GM23338 (cell line): ENCODE data around the gene PLPP7. TPM values are rescaled to one million over a fixed set of nuclear protein-coding genes. Genes with fewer than 3 reads are reported as not detected.

Experiments
- ATAC-seq: fragments of 200-7000 bp; cut with Tn5 transposase; 3 replicates; pipeline ENCODE4 v1.9.1; 2020
- DNase-seq: peaks from one replicate; pipeline ENCODE4 v3.0.0-alpha.2; 2015; ENCODE audit warnings: low spot score
- H2AFZ ChIP-seq: fragments of 200-600 bp; sonication (generic); 2 replicates; pipeline ENCODE4 v1.8.0; 2016; ENCODE audit warnings: antibody characterized with exemption, mild to moderate bottlenecking, moderate library complexity
- H3F3A ChIP-seq: fragments of 200-600 bp; sonication (generic); replicated peaks from 2 replicates; pipeline ENCODE4 v1.8.0; 2017; ENCODE audit warnings: antibody characterized with exemption, mixed run types, low read depth
- H3K27ac ChIP-seq: fragments of 200-600 bp; sonication (generic); 2 replicates; pipeline ENCODE4 v1.6.1; 2016; ENCODE audit warnings: low read depth
- H3K27me3 ChIP-seq: fragments of 200-600 bp; sonication (generic); 2 replicates; pipeline ENCODE4 v1.8.0; 2016; ENCODE audit warnings: mild to moderate bottlenecking, mixed run types, moderate library complexity; ENCODE audit not compliant: insufficient read depth
- H3K36me3 ChIP-seq: fragments of 200-600 bp; sonication (generic); 2 replicates; pipeline ENCODE4 v1.8.0; 2016; ENCODE audit warnings: mild to moderate bottlenecking; ENCODE audit not compliant: insufficient read depth
- H3K4me1 ChIP-seq: fragments of 200-600 bp; sonication (generic); 2 replicates; pipeline ENCODE4 v1.8.0; 2016; ENCODE audit warnings: mild to moderate bottlenecking, moderate library complexity; ENCODE audit not compliant: insufficient read depth
- H3K4me2 ChIP-seq: fragments of 200-600 bp; sonication (generic); 2 replicates; pipeline ENCODE4 v1.7.1; 2017; ENCODE audit warnings: mixed run types
- H3K4me3 ChIP-seq: fragments of 200-600 bp; sonication (generic); 2 replicates; pipeline ENCODE4 v1.6.1; 2016; ENCODE audit warnings: mixed run types
- H3K79me2 ChIP-seq: fragments of 200-600 bp; sonication (generic); replicated peaks from 2 replicates; pipeline ENCODE4 v1.8.0; 2017; ENCODE audit warnings: mild to moderate bottlenecking; ENCODE audit not compliant: insufficient read depth
- H3K9me2 ChIP-seq: fragments of 200-600 bp; sonication (generic); 2 replicates; pipeline ENCODE4 v1.8.0; 2017; ENCODE audit not compliant: insufficient read depth
- H4K20me1 ChIP-seq: fragments of 200-600 bp; sonication (generic); replicated peaks from 2 replicates; pipeline ENCODE4 v1.8.0; 2017; ENCODE audit warnings: mild to moderate bottlenecking; ENCODE audit not compliant: insufficient read depth
- H3K27ac Mint-ChIP-seq: 2 replicates; pipeline ENCODE4 v1.8.0; 2020; ENCODE audit warnings: inconsistent platforms, mild to moderate bottlenecking, moderate library complexity, mixed read lengths
- H3K27me3 Mint-ChIP-seq: 3 replicates; pipeline ENCODE4 v1.8.0; 2022; ENCODE audit warnings: low read depth, mild to moderate bottlenecking, moderate library complexity, mixed read lengths, inconsistent platforms; ENCODE audit not compliant: insufficient read depth, poor library complexity
- H3K36me3 Mint-ChIP-seq: 3 replicates; pipeline ENCODE4 v1.8.0; 2021; ENCODE audit warnings: low read depth, mild to moderate bottlenecking, inconsistent platforms, moderate library complexity, mixed read lengths
- H3K4me1 Mint-ChIP-seq: 3 replicates; pipeline ENCODE4 v1.8.0; 2020; ENCODE audit warnings: mild to moderate bottlenecking, inconsistent platforms, mixed read lengths
- H3K4me3 Mint-ChIP-seq: 3 replicates; pipeline ENCODE4 v1.8.0; 2021; ENCODE audit warnings: moderate library complexity, mild to moderate bottlenecking, inconsistent platforms, mixed read lengths
- H3K9me3 Mint-ChIP-seq: 3 replicates; pipeline ENCODE4 v1.8.0; 2020; ENCODE audit warnings: moderate library complexity, mild to moderate bottlenecking, inconsistent platforms, mixed read lengths
- CREB1 ChIP-seq: fragments of 250-450 bp; sonication (Bioruptor Pico); IDR thresholded peaks from 2 replicates; pipeline ENCODE4 v1.5.0; 2020; ENCODE audit warnings: low read depth, mild to moderate bottlenecking, moderate library complexity
- EZH2 ChIP-seq: fragments of 200-600 bp; sonication (generic); IDR thresholded peaks from one replicate; pipeline ENCODE4 v1.8.0; 2017; ENCODE audit warnings: antibody characterized with exemption, mild to moderate bottlenecking, low read depth; ENCODE audit not compliant: unreplicated experiment
- EZH2phosphoT487 ChIP-seq: fragments of 200-600 bp; sonication (generic); IDR thresholded peaks from one replicate; pipeline ENCODE4 v1.8.1; 2018; ENCODE audit warnings: antibody characterized with exemption; ENCODE audit not compliant: unreplicated experiment
- JUNB ChIP-seq: IDR thresholded peaks from one replicate; pipeline ENCODE4 v1.6.1; 2016; ENCODE audit warnings: antibody characterized with exemption; ENCODE audit not compliant: unreplicated experiment
- NANOG ChIP-seq: IDR thresholded peaks from 2 replicates; pipeline ENCODE4 v1.6.1; 2016; ENCODE audit warnings: antibody characterized with exemption, borderline replicate concordance
- POLR2AphosphoS5 ChIP-seq: IDR thresholded peaks from 2 replicates; pipeline ENCODE4 v1.6.1; 2016; ENCODE audit warnings: antibody characterized with exemption, low read depth
- STAT1 ChIP-seq: IDR thresholded peaks from one replicate; pipeline ENCODE4 v1.6.1; 2016; ENCODE audit warnings: antibody characterized with exemption; ENCODE audit not compliant: unreplicated experiment
- ZNF114 ChIP-seq: fragments of 250-450 bp; sonication (Bioruptor Pico); IDR thresholded peaks from 2 replicates; pipeline ENCODE4 v1.5.0; 2020; ENCODE audit warnings: mild to moderate bottlenecking, moderate library complexity
- ZNF331 ChIP-seq: fragments of 250-450 bp; sonication (Bioruptor Pico); IDR thresholded peaks from 2 replicates; pipeline ENCODE4 v1.5.0; 2020; ENCODE audit warnings: low read depth, mild to moderate bottlenecking, moderate library complexity
- polyA plus RNA-seq: library from polyadenylated mRNA; unstranded; fragments of >200 nt; fragmentation: Nextera tagmentation; extraction: Ambion mirVana; gene quantifications from 2 replicates; pipeline ENCODE4 v1.2.1, GENCODE V29; 2016
- total RNA-seq: library from RNA; depleted of rRNA; stranded (reverse); fragments of >200 nt; shearing (Covaris generic); gene quantifications from 2 replicates; pipeline ENCODE4 v1.2.3, GENCODE V29; 2014
- TF ChIP-seq, protein P1 (sequence below): fragments of 250-450 bp; sonication (Bioruptor Pico); IDR thresholded peaks from 2 replicates; pipeline ENCODE4 v1.5.0; 2020; ENCODE audit warnings: mild to moderate bottlenecking, moderate library complexity
- TF ChIP-seq, protein P2 (sequence below), 2 experiments: fragments of 200-600 bp in 1 of 2; sonication (generic) in 1 of 2; conservative IDR thresholded peaks; 2 replicates each; pipeline versions ENCODE4 v1.5.1 to v1.6.1; 2016 to 2017; ENCODE audit warnings: antibody characterized with exemption in 2 of 2, low read depth in 2 of 2, mild to moderate bottlenecking in 2 of 2, moderate library complexity in 1 of 2
- TF ChIP-seq, protein P3 (sequence below): IDR thresholded peaks from one replicate; pipeline ENCODE4 v1.6.1; 2018; ENCODE audit warnings: antibody characterized with exemption; ENCODE audit not compliant: unreplicated experiment
- TF ChIP-seq, protein P4 (sequence below): IDR thresholded peaks from 2 replicates; pipeline ENCODE4 v1.6.1; 2016; ENCODE audit warnings: antibody characterized with exemption

PLPP7 gene
- total and polyA plus RNA-seq, 2 experiments from 2014 or later, result 1.6 to 2.4 TPM

DNA sequence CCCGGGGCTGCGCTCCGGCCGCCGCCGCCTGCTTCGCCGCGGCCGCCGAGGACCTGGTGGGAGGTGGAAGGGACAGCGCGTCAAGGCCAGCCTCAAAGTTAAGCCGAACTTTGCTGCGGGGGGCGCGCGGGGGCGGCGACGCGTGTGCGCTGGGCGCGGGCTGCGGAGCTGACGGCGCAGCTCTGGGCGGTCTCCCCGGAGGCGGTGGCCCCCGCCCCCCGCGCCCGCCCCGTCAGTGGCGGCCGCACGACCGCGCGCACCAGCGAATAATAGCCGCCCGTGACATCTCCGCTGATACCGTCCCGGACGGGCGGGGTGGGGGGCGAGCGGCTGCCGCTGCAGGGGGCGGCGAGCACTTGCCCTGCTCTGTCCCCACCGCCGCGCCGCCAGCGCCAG, 12.6 kb upstream of the PLPP7 start:
- H3K36me3 ChIP-seq, result no peaks in the 10 kb centered on the region
- peak overlapping the region; percentile 73 for H3K4me3 ChIP-seq
- H4K20me1 ChIP-seq, result no peaks in the 10 kb centered on the region
- H3K4me1 ChIP-seq, result peaks cover 7% of the 10 kb centered on the region; the same call in 1 of the 2 replicates
- no peak overlapping the region for H2AFZ ChIP-seq
- H3K27ac ChIP-seq, result no peak overlapping the region
- no peaks in the 10 kb centered on the region for H3K9me2 ChIP-seq
- H3F3A ChIP-seq, result peaks cover 22% of the 10 kb centered on the region; the same call in 1 of the 2 replicates
- peaks cover 38% of the 10 kb centered on the region for H3K27me3 Mint-ChIP-seq
- no peaks in the 10 kb centered on the region for H3K79me2 ChIP-seq
- H3K9me3 Mint-ChIP-seq, result no peaks in the 10 kb centered on the region
- TF ChIP-seq, protein P1, sequence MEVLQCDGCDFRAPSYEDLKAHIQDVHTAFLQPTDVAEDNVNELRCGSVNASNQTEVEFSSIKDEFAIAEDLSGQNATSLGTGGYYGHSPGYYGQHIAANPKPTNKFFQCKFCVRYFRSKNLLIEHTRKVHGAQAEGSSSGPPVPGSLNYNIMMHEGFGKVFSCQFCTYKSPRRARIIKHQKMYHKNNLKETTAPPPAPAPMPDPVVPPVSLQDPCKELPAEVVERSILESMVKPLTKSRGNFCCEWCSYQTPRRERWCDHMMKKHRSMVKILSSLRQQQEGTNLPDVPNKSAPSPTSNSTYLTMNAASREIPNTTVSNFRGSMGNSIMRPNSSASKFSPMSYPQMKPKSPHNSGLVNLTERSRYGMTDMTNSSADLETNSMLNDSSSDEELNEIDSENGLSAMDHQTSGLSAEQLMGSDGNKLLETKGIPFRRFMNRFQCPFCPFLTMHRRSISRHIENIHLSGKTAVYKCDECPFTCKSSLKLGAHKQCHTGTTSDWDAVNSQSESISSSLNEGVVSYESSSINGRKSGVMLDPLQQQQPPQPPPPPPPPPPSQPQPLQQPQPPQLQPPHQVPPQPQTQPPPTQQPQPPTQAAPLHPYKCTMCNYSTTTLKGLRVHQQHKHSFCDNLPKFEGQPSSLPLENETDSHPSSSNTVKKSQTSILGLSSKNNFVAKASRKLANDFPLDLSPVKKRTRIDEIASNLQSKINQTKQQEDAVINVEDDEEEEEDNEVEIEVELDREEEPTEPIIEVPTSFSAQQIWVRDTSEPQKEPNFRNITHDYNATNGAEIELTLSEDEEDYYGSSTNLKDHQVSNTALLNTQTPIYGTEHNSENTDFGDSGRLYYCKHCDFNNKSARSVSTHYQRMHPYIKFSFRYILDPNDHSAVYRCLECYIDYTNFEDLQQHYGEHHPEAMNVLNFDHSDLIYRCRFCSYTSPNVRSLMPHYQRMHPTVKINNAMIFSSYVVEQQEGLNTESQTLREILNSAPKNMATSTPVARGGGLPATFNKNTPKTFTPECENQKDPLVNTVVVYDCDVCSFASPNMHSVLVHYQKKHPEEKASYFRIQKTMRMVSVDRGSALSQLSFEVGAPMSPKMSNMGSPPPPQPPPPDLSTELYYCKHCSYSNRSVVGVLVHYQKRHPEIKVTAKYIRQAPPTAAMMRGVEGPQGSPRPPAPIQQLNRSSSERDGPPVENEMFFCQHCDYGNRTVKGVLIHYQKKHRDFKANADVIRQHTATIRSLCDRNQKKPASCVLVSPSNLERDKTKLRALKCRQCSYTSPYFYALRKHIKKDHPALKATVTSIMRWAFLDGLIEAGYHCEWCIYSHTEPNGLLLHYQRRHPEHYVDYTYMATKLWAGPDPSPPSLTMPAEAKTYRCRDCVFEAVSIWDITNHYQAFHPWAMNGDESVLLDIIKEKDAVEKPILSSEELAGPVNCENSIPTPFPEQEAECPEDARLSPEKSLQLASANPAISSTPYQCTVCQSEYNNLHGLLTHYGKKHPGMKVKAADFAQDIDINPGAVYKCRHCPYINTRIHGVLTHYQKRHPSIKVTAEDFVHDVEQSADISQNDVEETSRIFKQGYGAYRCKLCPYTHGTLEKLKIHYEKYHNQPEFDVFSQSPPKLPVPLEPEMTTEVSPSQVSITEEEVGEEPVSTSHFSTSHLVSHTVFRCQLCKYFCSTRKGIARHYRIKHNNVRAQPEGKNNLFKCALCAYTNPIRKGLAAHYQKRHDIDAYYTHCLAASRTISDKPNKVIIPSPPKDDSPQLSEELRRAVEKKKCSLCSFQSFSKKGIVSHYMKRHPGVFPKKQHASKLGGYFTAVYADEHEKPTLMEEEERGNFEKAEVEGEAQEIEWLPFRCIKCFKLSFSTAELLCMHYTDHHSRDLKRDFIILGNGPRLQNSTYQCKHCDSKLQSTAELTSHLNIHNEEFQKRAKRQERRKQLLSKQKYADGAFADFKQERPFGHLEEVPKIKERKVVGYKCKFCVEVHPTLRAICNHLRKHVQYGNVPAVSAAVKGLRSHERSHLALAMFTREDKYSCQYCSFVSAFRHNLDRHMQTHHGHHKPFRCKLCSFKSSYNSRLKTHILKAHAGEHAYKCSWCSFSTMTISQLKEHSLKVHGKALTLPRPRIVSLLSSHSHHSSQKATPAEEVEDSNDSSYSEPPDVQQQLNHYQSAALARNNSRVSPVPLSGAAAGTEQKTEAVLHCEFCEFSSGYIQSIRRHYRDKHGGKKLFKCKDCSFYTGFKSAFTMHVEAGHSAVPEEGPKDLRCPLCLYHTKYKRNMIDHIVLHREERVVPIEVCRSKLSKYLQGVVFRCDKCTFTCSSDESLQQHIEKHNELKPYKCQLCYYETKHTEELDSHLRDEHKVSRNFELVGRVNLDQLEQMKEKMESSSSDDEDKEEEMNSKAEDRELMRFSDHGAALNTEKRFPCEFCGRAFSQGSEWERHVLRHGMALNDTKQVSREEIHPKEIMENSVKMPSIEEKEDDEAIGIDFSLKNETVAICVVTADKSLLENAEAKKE, result no peak
- TF ChIP-seq JUNB (no peak), EZH2phosphoT487 (no peak), POLR2AphosphoS5 (no peak), EZH2 (no peak), ZNF331 (CRISPR knock-in tag) (no peak), NANOG (no peak), ZNF114 (CRISPR knock-in tag) (no peak), STAT1 (no peak), CREB1 (CRISPR knock-in tag) (no peak)
- TF ChIP-seq, protein P2, sequence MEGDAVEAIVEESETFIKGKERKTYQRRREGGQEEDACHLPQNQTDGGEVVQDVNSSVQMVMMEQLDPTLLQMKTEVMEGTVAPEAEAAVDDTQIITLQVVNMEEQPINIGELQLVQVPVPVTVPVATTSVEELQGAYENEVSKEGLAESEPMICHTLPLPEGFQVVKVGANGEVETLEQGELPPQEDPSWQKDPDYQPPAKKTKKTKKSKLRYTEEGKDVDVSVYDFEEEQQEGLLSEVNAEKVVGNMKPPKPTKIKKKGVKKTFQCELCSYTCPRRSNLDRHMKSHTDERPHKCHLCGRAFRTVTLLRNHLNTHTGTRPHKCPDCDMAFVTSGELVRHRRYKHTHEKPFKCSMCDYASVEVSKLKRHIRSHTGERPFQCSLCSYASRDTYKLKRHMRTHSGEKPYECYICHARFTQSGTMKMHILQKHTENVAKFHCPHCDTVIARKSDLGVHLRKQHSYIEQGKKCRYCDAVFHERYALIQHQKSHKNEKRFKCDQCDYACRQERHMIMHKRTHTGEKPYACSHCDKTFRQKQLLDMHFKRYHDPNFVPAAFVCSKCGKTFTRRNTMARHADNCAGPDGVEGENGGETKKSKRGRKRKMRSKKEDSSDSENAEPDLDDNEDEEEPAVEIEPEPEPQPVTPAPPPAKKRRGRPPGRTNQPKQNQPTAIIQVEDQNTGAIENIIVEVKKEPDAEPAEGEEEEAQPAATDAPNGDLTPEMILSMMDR (conservative IDR thresholded peaks at IDR 0.05; ENCODE audit: low read depth in 2 of 2), result no peak
- TF ChIP-seq, protein P3, sequence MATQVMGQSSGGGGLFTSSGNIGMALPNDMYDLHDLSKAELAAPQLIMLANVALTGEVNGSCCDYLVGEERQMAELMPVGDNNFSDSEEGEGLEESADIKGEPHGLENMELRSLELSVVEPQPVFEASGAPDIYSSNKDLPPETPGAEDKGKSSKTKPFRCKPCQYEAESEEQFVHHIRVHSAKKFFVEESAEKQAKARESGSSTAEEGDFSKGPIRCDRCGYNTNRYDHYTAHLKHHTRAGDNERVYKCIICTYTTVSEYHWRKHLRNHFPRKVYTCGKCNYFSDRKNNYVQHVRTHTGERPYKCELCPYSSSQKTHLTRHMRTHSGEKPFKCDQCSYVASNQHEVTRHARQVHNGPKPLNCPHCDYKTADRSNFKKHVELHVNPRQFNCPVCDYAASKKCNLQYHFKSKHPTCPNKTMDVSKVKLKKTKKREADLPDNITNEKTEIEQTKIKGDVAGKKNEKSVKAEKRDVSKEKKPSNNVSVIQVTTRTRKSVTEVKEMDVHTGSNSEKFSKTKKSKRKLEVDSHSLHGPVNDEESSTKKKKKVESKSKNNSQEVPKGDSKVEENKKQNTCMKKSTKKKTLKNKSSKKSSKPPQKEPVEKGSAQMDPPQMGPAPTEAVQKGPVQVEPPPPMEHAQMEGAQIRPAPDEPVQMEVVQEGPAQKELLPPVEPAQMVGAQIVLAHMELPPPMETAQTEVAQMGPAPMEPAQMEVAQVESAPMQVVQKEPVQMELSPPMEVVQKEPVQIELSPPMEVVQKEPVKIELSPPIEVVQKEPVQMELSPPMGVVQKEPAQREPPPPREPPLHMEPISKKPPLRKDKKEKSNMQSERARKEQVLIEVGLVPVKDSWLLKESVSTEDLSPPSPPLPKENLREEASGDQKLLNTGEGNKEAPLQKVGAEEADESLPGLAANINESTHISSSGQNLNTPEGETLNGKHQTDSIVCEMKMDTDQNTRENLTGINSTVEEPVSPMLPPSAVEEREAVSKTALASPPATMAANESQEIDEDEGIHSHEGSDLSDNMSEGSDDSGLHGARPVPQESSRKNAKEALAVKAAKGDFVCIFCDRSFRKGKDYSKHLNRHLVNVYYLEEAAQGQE, result no peak
- TF ChIP-seq, protein P4, sequence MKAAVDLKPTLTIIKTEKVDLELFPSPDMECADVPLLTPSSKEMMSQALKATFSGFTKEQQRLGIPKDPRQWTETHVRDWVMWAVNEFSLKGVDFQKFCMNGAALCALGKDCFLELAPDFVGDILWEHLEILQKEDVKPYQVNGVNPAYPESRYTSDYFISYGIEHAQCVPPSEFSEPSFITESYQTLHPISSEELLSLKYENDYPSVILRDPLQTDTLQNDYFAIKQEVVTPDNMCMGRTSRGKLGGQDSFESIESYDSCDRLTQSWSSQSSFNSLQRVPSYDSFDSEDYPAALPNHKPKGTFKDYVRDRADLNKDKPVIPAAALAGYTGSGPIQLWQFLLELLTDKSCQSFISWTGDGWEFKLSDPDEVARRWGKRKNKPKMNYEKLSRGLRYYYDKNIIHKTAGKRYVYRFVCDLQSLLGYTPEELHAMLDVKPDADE, result no peak
- no peak overlapping the region for H3K27ac Mint-ChIP-seq
- H3K4me2 ChIP-seq, result peak overlapping the region; percentile 85
- H3K4me1 Mint-ChIP-seq, result peaks cover 33% of the 10 kb centered on the region
- H3K27me3 ChIP-seq, result peaks cover 27% of the 10 kb centered on the region
- ATAC-seq, result no peak; the same call in 2 of the 3 replicates
- no peaks in the 10 kb centered on the region for H3K36me3 Mint-ChIP-seq
- H3K4me3 Mint-ChIP-seq, result no peak overlapping the region
- DNase-seq, result no peak
